ENCODE results near the gene SRP68.

Gene SRP68

DNA sequence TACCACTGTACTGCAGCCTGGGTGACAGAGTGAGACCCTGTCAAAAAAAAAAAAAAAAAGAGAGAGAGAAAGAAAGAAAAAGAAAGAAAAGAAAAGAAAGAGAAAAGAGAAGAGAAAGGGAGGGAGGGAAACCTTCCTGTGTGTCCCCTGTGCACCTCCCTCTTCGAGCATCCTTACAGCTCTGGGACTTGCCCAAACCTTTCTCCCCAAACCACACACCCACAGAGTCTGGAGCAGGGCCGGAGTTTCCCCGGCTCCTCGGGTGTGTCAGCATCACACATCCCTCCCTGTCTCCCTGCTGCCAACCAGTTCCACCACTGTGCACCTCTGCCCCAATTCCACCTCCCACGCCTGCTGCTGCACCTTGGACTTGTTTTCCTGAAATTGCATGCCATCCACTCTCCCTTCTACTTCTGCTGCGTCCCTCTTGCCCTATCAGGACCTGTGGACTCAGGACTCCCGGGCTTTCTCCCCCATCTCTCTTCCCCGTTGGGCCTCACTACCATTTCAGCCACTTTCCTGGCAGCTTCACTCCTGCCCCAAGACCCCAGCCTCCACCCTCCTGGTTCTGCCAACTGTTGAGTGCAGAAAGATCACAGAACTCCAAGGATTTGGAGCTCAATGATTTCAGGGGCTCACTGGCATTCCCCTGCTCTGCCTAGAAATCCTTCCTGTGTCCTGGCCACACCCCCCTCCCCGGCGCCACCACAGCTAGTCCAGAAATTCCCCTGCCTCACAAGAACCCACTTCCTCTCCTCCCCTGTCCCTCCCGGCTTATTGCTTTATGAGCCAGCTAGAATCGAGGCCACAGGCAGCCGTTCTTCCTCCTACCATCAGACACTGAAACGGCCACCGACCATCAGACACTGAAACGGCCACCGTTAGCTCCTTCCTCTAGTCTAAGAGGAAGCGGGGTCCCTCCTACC is 75.4 kb downstream of the SRP68 start:
- no peak overlapping the region for H3K4me3 ChIP-seq (ENCODE audit: control insufficient read depth, low read depth, low read length)
- no peak for DNase-seq (ENCODE audit: low read depth)

GRCh38 chr17:75995385-75995925 is 76.9 kb downstream of the SRP68 start:
- TF ChIP-seq, protein P1, sequence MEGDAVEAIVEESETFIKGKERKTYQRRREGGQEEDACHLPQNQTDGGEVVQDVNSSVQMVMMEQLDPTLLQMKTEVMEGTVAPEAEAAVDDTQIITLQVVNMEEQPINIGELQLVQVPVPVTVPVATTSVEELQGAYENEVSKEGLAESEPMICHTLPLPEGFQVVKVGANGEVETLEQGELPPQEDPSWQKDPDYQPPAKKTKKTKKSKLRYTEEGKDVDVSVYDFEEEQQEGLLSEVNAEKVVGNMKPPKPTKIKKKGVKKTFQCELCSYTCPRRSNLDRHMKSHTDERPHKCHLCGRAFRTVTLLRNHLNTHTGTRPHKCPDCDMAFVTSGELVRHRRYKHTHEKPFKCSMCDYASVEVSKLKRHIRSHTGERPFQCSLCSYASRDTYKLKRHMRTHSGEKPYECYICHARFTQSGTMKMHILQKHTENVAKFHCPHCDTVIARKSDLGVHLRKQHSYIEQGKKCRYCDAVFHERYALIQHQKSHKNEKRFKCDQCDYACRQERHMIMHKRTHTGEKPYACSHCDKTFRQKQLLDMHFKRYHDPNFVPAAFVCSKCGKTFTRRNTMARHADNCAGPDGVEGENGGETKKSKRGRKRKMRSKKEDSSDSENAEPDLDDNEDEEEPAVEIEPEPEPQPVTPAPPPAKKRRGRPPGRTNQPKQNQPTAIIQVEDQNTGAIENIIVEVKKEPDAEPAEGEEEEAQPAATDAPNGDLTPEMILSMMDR (IDR thresholded peaks at IDR 0.05; ENCODE audit: control insufficient read depth, insufficient read depth, low read depth, low read length, missing control alignments), result no peak
- no peak for DNase-seq (ENCODE audit: low read depth)
- no peak overlapping the region for H3K4me3 ChIP-seq (ENCODE audit: control insufficient read depth, low read depth, low read length)

More for the DNA sequence above, 75.4 kb downstream of the SRP68 start:
- TF ChIP-seq, protein P1 (IDR thresholded peaks at IDR 0.05; ENCODE audit: control insufficient read depth, insufficient read depth, low read depth, low read length, missing control alignments), result no peak

- TF ChIP-seq, protein P1 (IDR thresholded peaks at IDR 0.05; ENCODE audit: control insufficient read depth, insufficient read depth, low read depth, low read length, missing control alignments), result no peak
- DNase-seq (ENCODE audit: low read depth), result no peak
- no peak overlapping the region for H3K4me3 ChIP-seq (ENCODE audit: control insufficient read depth, low read depth, low read length)
Observed at GRCh38 chr17:75994802-75995370, 77.4 kb downstream of the SRP68 start.

GRCh38 chr17:75991396-75991795 is 80.9 kb downstream of the SRP68 start:
- H3K4me3 ChIP-seq (ENCODE audit: control insufficient read depth, low read depth, low read length), result no peak overlapping the region
- DNase-seq (ENCODE audit: low read depth), result no peak
- TF ChIP-seq, protein P1 (IDR thresholded peaks at IDR 0.05; ENCODE audit: control insufficient read depth, insufficient read depth, low read depth, low read length, missing control alignments), result no peak
